Measurements from ENCODE around the gene CFAP410.

CFAP410 gene

DNA sequence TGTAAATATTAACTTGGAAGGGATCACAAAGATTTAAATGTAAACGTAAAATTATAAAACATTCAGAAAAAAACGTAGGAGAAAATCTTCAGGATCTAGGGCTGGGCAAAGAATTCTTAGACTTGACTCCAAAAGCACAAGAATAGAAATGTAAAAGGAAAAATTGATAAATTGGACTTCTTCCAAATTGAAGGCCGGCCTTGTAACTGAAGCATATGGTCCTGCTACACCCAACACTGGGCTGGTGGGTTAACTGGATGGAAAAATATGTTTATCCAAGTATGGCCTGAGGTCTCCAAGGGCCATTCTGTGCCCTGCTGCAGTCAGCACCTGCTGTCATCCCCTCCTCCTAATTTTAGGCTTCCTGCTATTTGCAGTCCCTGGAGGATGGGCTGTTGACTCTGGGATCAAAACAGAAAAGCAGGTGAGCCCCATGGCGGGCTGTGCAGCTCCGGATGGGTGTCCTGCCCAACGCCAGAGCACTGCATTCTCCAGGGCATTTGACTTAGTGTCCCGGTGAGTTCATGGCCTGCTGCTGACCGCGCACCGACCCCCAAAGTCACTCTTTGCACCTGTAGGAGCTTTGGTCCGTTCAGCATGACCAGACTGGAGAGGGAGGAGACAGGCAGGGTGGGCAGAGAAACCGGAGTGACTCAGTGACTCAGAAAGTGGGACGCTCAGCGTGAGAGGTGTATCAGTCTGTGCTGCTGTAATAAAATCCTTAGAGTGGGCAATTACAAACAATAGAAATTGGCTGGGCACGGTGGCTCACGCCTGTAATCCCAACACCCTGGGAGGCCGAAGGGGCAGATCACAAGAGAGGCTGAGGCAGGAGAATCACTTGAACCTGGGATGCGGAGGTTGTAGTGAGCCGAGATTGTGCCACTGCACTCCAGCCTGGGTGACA lies 59.6 kb downstream of the CFAP410 start:
- no peak overlapping the region for H3K4me3 ChIP-seq (ENCODE audit: low read depth, low read length)
- TF ChIP-seq MYC (IDR thresholded peaks at IDR 0.05; ENCODE audit: low read depth, low read length) (no peak), POLR2A (IDR thresholded peaks at IDR 0.05; ENCODE audit: extremely low read depth, insufficient read length) (no peak)
- TF ChIP-seq, protein P1, sequence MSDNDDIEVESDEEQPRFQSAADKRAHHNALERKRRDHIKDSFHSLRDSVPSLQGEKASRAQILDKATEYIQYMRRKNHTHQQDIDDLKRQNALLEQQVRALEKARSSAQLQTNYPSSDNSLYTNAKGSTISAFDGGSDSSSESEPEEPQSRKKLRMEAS (IDR thresholded peaks at IDR 0.05; ENCODE audit: low read depth, low read length): no peak
- TF ChIP-seq, protein P2, sequence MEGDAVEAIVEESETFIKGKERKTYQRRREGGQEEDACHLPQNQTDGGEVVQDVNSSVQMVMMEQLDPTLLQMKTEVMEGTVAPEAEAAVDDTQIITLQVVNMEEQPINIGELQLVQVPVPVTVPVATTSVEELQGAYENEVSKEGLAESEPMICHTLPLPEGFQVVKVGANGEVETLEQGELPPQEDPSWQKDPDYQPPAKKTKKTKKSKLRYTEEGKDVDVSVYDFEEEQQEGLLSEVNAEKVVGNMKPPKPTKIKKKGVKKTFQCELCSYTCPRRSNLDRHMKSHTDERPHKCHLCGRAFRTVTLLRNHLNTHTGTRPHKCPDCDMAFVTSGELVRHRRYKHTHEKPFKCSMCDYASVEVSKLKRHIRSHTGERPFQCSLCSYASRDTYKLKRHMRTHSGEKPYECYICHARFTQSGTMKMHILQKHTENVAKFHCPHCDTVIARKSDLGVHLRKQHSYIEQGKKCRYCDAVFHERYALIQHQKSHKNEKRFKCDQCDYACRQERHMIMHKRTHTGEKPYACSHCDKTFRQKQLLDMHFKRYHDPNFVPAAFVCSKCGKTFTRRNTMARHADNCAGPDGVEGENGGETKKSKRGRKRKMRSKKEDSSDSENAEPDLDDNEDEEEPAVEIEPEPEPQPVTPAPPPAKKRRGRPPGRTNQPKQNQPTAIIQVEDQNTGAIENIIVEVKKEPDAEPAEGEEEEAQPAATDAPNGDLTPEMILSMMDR (IDR thresholded peaks at IDR 0.05; ENCODE audit: low read depth, low read length): no peak
- no peak for DNase-seq (ENCODE audit: low read depth)
